Measurements from ENCODE around the gene PDGFA. TPM values are rescaled to one million over a fixed set of nuclear protein-coding genes. Genes with fewer than 3 reads are reported as not detected.

PDGFA gene
- total and polyA plus RNA-seq, 4 donors, result 21.8 to 40.6 (median 25.6) TPM

GRCh38 chr7:491292-491957 is 28.2 kb downstream of the PDGFA start:
- no peak overlapping the region for H3K9ac ChIP-seq (ENCODE audit: insufficient read depth in 1 of 2, low read length in 2 of 2)
- WGBS, 2 donors, result 88% methylated on average over 22 of the region's 22 CpGs
- TF ChIP-seq CTCF (IDR thresholded peaks at IDR 0.05; ENCODE audit: control extremely low read depth, extremely low read depth), result no peak
- H3K27me3 ChIP-seq (ENCODE audit: control insufficient read depth in 3 of 3, insufficient read depth in 3 of 3, low read length in 2 of 3), result no peaks in the 10 kb centered on the region
- no peak for ATAC-seq (ENCODE audit: insufficient read depth, low FRiP score)
- DNase-seq, result no peak
- no peak overlapping the region for H3K27ac ChIP-seq (ENCODE audit: low read depth in 1 of 2, low read length in 1 of 2)
- peaks cover 0 to under 1% (median 0%) of the 10 kb centered on the region in 4 donors for H3K36me3 ChIP-seq (ENCODE audit: control insufficient read depth in 4 of 4, insufficient read depth in 4 of 4, low read length in 4 of 4)
- peaks cover 0 to 10% (median 0%) of the 10 kb centered on the region in 5 donors for H3K4me1 ChIP-seq (ENCODE audit: control insufficient read depth in 5 of 5, insufficient read depth in 5 of 5, low read length in 5 of 5)
- no peaks in the 10 kb centered on the region for H3K9me3 ChIP-seq (ENCODE audit: control insufficient read depth in 4 of 4, insufficient read depth in 3 of 4, low read length in 3 of 4)
- no peak overlapping the region for H3K4me3 ChIP-seq

DNA sequence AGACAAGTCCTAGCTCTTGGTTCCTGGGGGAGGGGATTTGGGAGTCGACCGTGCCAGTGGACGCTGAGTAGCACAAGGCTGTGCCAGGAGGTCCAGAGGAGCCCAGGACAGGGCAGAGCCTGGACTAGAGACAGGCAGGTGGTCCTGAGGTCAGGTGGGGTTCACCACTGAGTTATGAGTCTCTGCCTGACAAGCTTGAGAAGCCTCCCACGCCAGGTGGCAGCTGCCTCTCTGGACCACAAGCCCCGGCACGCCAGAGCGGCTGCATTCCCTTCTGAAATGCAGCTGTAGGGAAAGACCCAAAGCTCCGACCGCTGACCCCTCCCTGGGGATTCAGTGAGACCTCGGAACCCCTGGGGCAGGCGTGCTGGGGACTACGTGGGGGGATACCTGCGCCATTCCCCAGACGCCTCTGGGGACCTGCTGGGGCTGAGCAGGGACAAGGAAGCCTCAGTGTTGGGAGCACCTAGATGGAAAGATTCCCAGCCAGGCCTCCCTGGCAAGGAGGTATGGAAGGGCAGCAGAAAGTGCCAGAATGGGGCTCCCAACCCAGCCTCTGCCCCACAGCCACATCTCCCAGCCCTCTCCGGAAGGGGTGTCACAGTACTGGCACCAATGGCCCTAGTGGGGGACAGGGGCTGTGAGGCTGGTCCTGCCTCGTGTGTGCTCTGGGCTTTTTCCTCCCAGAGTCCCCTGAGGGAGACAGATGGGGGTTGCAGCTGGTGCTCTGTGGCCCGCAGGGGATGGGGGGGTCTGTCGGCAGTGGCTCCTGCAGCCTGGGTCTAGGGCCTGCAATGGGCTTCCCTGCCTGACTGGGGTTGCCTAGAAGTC is 29.0 kb downstream of the PDGFA start:
- no peak for TF ChIP-seq CTCF (IDR thresholded peaks at IDR 0.05; ENCODE audit: control extremely low read depth, extremely low read depth)
- no peaks in the 10 kb centered on the region for H3K9me3 ChIP-seq (ENCODE audit: control insufficient read depth in 4 of 4, insufficient read depth in 3 of 4, low read length in 3 of 4)
- H3K4me3 ChIP-seq, result no peak overlapping the region
- ATAC-seq (ENCODE audit: insufficient read depth, low FRiP score) (no peak), DNase-seq (no peak)
- no peaks in the 10 kb centered on the region for H3K27me3 ChIP-seq (ENCODE audit: control insufficient read depth in 3 of 3, insufficient read depth in 3 of 3, low read length in 2 of 3)
- no peak overlapping the region for H3K9ac ChIP-seq (ENCODE audit: insufficient read depth in 1 of 2, low read length in 2 of 2)
- H3K27ac ChIP-seq (ENCODE audit: low read depth in 1 of 2, low read length in 1 of 2), result no peak overlapping the region
- WGBS, 2 donors, result 89 to 92% methylated on average over 18 of the region's 18 CpGs
- no peaks in the 10 kb centered on the region for H3K36me3 ChIP-seq (ENCODE audit: control insufficient read depth in 4 of 4, insufficient read depth in 4 of 4, low read length in 4 of 4)
- H3K4me1 ChIP-seq (ENCODE audit: control insufficient read depth in 5 of 5, insufficient read depth in 5 of 5, low read length in 5 of 5), result peaks cover 0 to 18% (median 0%) of the 10 kb centered on the region in 5 donors

DNA sequence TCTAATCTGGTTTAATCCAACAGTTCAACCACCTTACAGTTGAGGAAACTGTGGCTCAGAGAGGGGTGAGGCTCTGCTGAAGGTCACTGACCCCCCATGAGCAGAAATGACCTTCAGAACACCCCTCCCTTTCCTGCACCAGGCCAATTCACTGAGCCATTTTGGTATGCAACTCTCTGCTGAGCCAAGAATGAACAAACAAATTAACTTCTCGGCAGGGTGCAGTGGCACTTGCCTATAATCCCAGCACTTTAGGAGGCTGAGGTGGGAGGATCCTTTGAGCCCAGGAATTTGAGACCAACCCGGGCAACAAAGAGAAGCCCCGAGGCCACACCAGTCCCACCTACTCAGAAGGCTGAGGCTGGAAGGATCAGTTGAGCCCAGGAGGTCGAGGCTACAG is 29.8 kb downstream of the PDGFA start:
- H3K27ac ChIP-seq (ENCODE audit: low read depth in 1 of 2, low read length in 1 of 2), result no peak overlapping the region
- H3K9me3 ChIP-seq (ENCODE audit: control insufficient read depth in 4 of 4, insufficient read depth in 3 of 4, low read length in 3 of 4), result no peaks in the 10 kb centered on the region
- no peak for TF ChIP-seq CTCF (IDR thresholded peaks at IDR 0.05; ENCODE audit: control extremely low read depth, extremely low read depth)
- ATAC-seq (ENCODE audit: insufficient read depth, low FRiP score) (no peak), DNase-seq (no peak)
- H3K27me3 ChIP-seq (ENCODE audit: control insufficient read depth in 3 of 3, insufficient read depth in 3 of 3, low read length in 2 of 3), result no peaks in the 10 kb centered on the region
- no peak overlapping the region for H3K9ac ChIP-seq (ENCODE audit: insufficient read depth in 1 of 2, low read length in 2 of 2)
- H3K36me3 ChIP-seq (ENCODE audit: control insufficient read depth in 4 of 4, insufficient read depth in 4 of 4, low read length in 4 of 4), result no peaks in the 10 kb centered on the region
- 67 to 81% methylated on average over 4 of the region's 4 CpGs for WGBS, 2 donors
- H3K4me3 ChIP-seq, result no peak overlapping the region
- H3K4me1 ChIP-seq (ENCODE audit: control insufficient read depth in 5 of 5, insufficient read depth in 5 of 5, low read length in 5 of 5), result peaks cover 0 to 24% (median 0%) of the 10 kb centered on the region in 5 donors
